ENCODE measurements around the gene IGFALS.
"Not testable (repeated sequence)": the region's sequence is repeated elsewhere in the genome, so short reads cannot be mapped to it uniquely, and the experiment has no call there.

IGFALS gene

GRCh38 chr16:1810106-1810505, 16.6 kb upstream of the IGFALS start:
- in situ Hi-C loops (cut with HindIII; ENCODE audit: low sequenced_read_pairs): no loop called here
- no peak overlapping the region for H3K4me3 ChIP-seq (ENCODE audit: low read depth, low read length)
- no peak for DNase-seq (ENCODE audit: low read depth)
- TF ChIP-seq CTCF (IDR thresholded peaks at IDR 0.05; ENCODE audit: low read depth, low read length, missing control alignments): no peak

- in situ Hi-C loops (cut with HindIII; ENCODE audit: low sequenced_read_pairs): no loop called here
- TF ChIP-seq CTCF (IDR thresholded peaks at IDR 0.05; ENCODE audit: low read depth, low read length, missing control alignments): no peak
- no peak for DNase-seq (ENCODE audit: low read depth)
- H3K4me3 ChIP-seq (ENCODE audit: low read depth, low read length): no peak overlapping the region
Measured at GRCh38 chr16:1809281-1809801, 15.8 kb upstream of the IGFALS start.

GRCh38 chr16:1808691-1809090, 15.2 kb upstream of the IGFALS start:
- in situ Hi-C loops (cut with HindIII; ENCODE audit: low sequenced_read_pairs): no loop called here
- H3K4me3 ChIP-seq (ENCODE audit: low read depth, low read length): no peak overlapping the region
- TF ChIP-seq CTCF (IDR thresholded peaks at IDR 0.05; ENCODE audit: low read depth, low read length, missing control alignments): no peak
- DNase-seq (ENCODE audit: low read depth): no peak

- no peak for TF ChIP-seq CTCF (IDR thresholded peaks at IDR 0.05; ENCODE audit: low read depth, low read length, missing control alignments)
- no peak for DNase-seq (ENCODE audit: low read depth)
- H3K4me3 ChIP-seq (ENCODE audit: low read depth, low read length): no peak overlapping the region
- in situ Hi-C loops (cut with HindIII; ENCODE audit: low sequenced_read_pairs): no loop called here
Measured at GRCh38 chr16:1807626-1808025, 14.1 kb upstream of the IGFALS start.

- TF ChIP-seq CTCF (IDR thresholded peaks at IDR 0.05; ENCODE audit: low read depth, low read length, missing control alignments): no peak
- H3K4me3 ChIP-seq (ENCODE audit: low read depth, low read length): no peak overlapping the region
- in situ Hi-C loops (cut with HindIII; ENCODE audit: low sequenced_read_pairs): no loop called here
- no peak for DNase-seq (ENCODE audit: low read depth)
Measured at GRCh38 chr16:1800701-1801100, 7.2 kb upstream of the IGFALS start.

- in situ Hi-C loops (cut with HindIII; ENCODE audit: low sequenced_read_pairs); DNase-seq (ENCODE audit: low read depth); H3K4me3 ChIP-seq (ENCODE audit: low read depth, low read length): not testable (repeated sequence)
Measured at GRCh38 chr16:1799263-1799662, 5.8 kb upstream of the IGFALS start.

- no peak for DNase-seq (ENCODE audit: low read depth)
- H3K4me3 ChIP-seq (ENCODE audit: low read depth, low read length): no peak overlapping the region
- in situ Hi-C loops (cut with HindIII; ENCODE audit: low sequenced_read_pairs): no loop called here
- no peak for TF ChIP-seq CTCF (IDR thresholded peaks at IDR 0.05; ENCODE audit: low read depth, low read length, missing control alignments)
Measured at GRCh38 chr16:1794908-1795666, 1.6 kb upstream of the IGFALS start.

Data from astrocyte of the cerebellum (primary cell).